Body of pancreas (tissue), 4 donors: ENCODE measurements around the gene PSMC5. TPM values are rescaled to one million over a fixed set of nuclear protein-coding genes. Genes with fewer than 3 reads are reported as not detected.

Experiments
- ATAC-seq: fragments of 150-250 bp; one replicate; pipeline ENCODE4 v1.9.1; 2016
- DNase-seq, 4 donors: peaks; one replicate each; pipeline ENCODE4 v3.0.0-alpha.2; 2019
- H3K27ac ChIP-seq, 4 donors: fragments of 200-600 bp; sonication (generic); 1 replicate in 3 of 4; 2 replicates in 1 of 4; pipeline versions ENCODE4 v1.5.1 to v1.6.1; 2016 to 2019; ENCODE audit warnings: mild to moderate bottlenecking in 1 of 4, mixed read lengths in 1 of 4, moderate library complexity in 1 of 4
- H3K27me3 ChIP-seq, 2 donors: fragments of 200-600 bp; sonication (generic); one replicate each; pipeline ENCODE4 v1.6.0; 2016; ENCODE audit warnings: mild to moderate bottlenecking in 1 of 2
- H3K36me3 ChIP-seq, 2 donors: fragments of 200-600 bp; sonication (generic); replicated peaks in 1 of 2; 2 replicates each; pipeline ENCODE4 v1.5.1; 2016; ENCODE audit warnings: low read depth in 2 of 2; ENCODE audit not compliant: insufficient read depth in 1 of 2
- H3K4me1 ChIP-seq: fragments of 200-600 bp; sonication (generic); one replicate; pipeline ENCODE4 v1.6.0; 2016
- H3K4me3 ChIP-seq, 2 donors: fragments of 200-600 bp; sonication (generic); 1 replicate in 1 of 2; 2 replicates in 1 of 2; pipeline ENCODE4 v1.5.1; 2016 to 2019
- H3K9me3 ChIP-seq, 3 donors: fragments of 200-600 bp; sonication (generic); 1 replicate in 2 of 3; 2 replicates in 1 of 3; pipeline ENCODE4 v1.5.1; 2016
- POLR2A ChIP-seq, 3 donors: fragments of 450-650 bp; IDR thresholded peaks; one replicate each; pipeline ENCODE4 v1.6.1; 2016; ENCODE audit warnings: antibody characterized with exemption in 3 of 3, mild to moderate bottlenecking in 2 of 3
- WGBS, 2 donors: methylation state at CpG; one replicate each; pipeline ENCODE4 v1.1.5; 2017; 5-methylcytosine and 5-hydroxymethylcytosine counted together
- intact Hi-C: fragments of 100-400 bp; cut with DNase I; formaldehyde crosslinking; loops from one replicate; pipeline ENCODE4 v1.15.1; 2023
- total RNA-seq, 2 donors: library from RNA; depleted of rRNA; stranded (reverse); fragments of >200 nt; gene quantifications; one replicate each; pipeline ENCODE4 v1.1.0, GENCODE V29; 2016
- TF ChIP-seq, protein P1 (sequence below), 7 experiments: fragments of 450-650 bp in 4 of 7; fragments of 200-600 bp in 3 of 7; sonication (generic) in 3 of 7; IDR thresholded peaks; one replicate each; pipeline ENCODE4 v1.5.1; 2016 to 2019; ENCODE audit warnings: antibody characterized with exemption in 7 of 7

PSMC5 gene
- total RNA-seq, 2 donors from 2014 or later, result 55.0 to 59.4 TPM

DNA sequence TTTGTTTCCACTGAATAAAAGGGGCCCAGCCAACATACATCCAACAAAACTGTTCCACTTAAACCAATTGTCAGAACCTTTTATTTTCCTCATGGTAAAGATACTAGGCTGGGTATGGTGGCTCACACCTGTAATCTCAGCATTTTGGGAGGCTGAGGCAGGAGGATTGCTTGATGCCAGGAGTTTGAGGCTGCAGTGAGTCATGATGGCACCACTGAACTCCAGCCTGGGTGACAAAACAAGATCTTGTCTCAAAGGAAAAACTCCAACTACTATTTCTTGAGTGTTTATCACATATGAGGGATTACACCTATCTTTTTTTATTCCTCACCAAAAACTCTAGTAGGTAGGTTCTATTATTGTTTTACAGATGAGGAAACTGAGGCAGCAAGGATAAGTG is 4.7 kb upstream of the PSMC5 start:
- Histone ChIP-seq H3K9me3 (no peaks in the 10 kb centered on the region), H3K4me3 (no peak overlapping the region), H3K27me3 (no peaks in the 10 kb centered on the region), H3K27ac (no peak overlapping the region), H3K4me1 (peaks cover 31% of the 10 kb centered on the region), H3K36me3 (peaks cover 9 to 38% of the 10 kb centered on the region in 2 donors)
- no peak for DNase-seq
- ATAC-seq, result no peak
- intact Hi-C loops, result no loop called here
- TF ChIP-seq, protein P1, sequence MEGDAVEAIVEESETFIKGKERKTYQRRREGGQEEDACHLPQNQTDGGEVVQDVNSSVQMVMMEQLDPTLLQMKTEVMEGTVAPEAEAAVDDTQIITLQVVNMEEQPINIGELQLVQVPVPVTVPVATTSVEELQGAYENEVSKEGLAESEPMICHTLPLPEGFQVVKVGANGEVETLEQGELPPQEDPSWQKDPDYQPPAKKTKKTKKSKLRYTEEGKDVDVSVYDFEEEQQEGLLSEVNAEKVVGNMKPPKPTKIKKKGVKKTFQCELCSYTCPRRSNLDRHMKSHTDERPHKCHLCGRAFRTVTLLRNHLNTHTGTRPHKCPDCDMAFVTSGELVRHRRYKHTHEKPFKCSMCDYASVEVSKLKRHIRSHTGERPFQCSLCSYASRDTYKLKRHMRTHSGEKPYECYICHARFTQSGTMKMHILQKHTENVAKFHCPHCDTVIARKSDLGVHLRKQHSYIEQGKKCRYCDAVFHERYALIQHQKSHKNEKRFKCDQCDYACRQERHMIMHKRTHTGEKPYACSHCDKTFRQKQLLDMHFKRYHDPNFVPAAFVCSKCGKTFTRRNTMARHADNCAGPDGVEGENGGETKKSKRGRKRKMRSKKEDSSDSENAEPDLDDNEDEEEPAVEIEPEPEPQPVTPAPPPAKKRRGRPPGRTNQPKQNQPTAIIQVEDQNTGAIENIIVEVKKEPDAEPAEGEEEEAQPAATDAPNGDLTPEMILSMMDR (IDR thresholded peaks at IDR 0.05), result no peak
- TF ChIP-seq POLR2A (IDR thresholded peaks at IDR 0.05), result no peak

GRCh38 chr17:63823659-63824331 is 3.4 kb upstream of the PSMC5 start:
- DNase-seq, result no peak
- ATAC-seq, result no peak
- TF ChIP-seq POLR2A (IDR thresholded peaks at IDR 0.05), result no peak
- TF ChIP-seq, protein P1 (IDR thresholded peaks at IDR 0.05), result no peak
- intact Hi-C loops, result no loop called here
- H3K27ac ChIP-seq, result no peak overlapping the region
- no peak overlapping the region for H3K4me3 ChIP-seq
- no peaks in the 10 kb centered on the region for H3K27me3 ChIP-seq
- H3K36me3 ChIP-seq, result peaks cover 9 to 26% of the 10 kb centered on the region in 2 donors
- 89 to 95% methylated on average over 13 of the region's 13 CpGs for WGBS, 2 donors
- H3K4me1 ChIP-seq, result peaks cover 36% of the 10 kb centered on the region
- H3K9me3 ChIP-seq, result no peaks in the 10 kb centered on the region

DNA sequence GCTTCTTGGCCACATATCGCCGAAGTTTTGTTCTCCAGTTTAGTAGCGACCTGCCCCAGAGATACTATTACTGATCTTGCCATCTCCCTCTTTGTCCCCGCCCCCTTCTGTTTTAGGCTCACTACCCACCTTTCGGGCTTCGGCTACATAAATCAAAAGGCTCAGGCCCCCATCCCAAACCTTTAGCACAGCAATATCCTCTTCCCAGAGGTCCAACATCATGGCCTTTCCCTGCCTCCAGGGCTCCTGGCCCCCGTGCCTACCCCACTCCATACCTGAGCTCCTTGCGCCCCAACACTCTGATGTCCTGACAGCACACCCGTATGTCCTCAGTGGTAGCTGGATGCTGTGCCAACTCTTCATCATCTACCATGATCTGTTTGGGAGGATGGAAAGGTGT is 2.9 kb upstream of the PSMC5 start:
- TF ChIP-seq, protein P1 (IDR thresholded peaks at IDR 0.05), result no peak
- no peak for TF ChIP-seq POLR2A (IDR thresholded peaks at IDR 0.05)
- peaks cover 40% of the 10 kb centered on the region for H3K4me1 ChIP-seq
- no peak overlapping the region for H3K4me3 ChIP-seq
- 95 to 96% methylated on average over 9 of the region's 9 CpGs for WGBS, 2 donors
- DNase-seq, result no peak
- no peak overlapping the region for H3K27ac ChIP-seq
- ATAC-seq, result no peak
- peaks cover 9 to 24% of the 10 kb centered on the region in 2 donors for H3K36me3 ChIP-seq
- intact Hi-C loops, result no loop called here
- no peaks in the 10 kb centered on the region for H3K27me3 ChIP-seq
- H3K9me3 ChIP-seq, result no peaks in the 10 kb centered on the region

DNA sequence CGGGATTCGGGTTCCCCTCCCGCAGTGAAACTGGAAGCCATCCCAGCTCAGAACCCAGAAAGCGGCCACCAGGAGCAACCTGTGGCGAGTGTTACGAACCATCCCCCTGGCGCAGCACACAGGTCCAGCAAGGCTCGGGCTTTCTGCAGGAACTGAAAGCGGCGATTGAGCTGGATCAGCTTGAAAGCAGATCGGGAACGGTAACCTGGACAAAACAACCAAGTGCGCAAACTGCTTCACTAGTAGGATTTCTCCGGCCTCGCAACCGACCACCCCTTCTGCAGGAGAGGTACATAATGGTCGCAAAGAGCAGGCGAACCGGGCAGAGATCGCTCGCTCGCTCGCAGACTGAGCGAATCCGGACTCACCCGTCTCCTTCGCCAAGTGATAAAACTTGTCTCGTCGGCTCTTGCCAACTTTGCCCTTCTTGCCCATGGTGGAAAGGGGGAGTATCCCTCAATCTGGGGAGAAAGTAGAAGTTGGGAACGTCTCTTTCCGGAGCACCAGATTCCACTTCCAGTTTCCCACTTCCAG is 696 bp upstream of the PSMC5 start:
- no peaks in the 10 kb centered on the region for H3K9me3 ChIP-seq
- H3K4me3 ChIP-seq, result peak overlapping the region; percentile 43 to 89
- no peaks in the 10 kb centered on the region for H3K27me3 ChIP-seq
- WGBS, 2 donors, result 0 to 1% methylated on average over 20 to 31 of the region's 31 CpGs
- DNase-seq (no peak), ATAC-seq (peak; percentile 3)
- intact Hi-C loops, result no loop called here
- H3K27ac ChIP-seq, result peak overlapping the region; percentile 80 to 95 (median 90)
- peaks cover 33% of the 10 kb centered on the region for H3K4me1 ChIP-seq
- H3K36me3 ChIP-seq, result peaks cover 9 to 27% of the 10 kb centered on the region in 2 donors
- TF ChIP-seq POLR2A (IDR thresholded peaks at IDR 0.05), result no peak
- TF ChIP-seq, protein P1 (IDR thresholded peaks at IDR 0.05), result no peak

GRCh38 chr17:63827801-63828221 is 580 bp downstream of the PSMC5 start:
- WGBS, 2 donors, result 1% methylated on average over 19 of the region's 19 CpGs
- Histone ChIP-seq H3K27ac (peak overlapping the region; percentile 80 to 95 (median 90)), H3K4me3 (peak overlapping the region; percentile 43 to 89), H3K9me3 (no peaks in the 10 kb centered on the region), H3K27me3 (no peaks in the 10 kb centered on the region), H3K36me3 (peaks cover 0 to 37% of the 10 kb centered on the region in 2 donors), H3K4me1 (peaks cover 33% of the 10 kb centered on the region)
- TF ChIP-seq, protein P1 (IDR thresholded peaks at IDR 0.05), result no peak
- no peak for TF ChIP-seq POLR2A (IDR thresholded peaks at IDR 0.05)
- no peak for DNase-seq
- ATAC-seq, result no peak
- intact Hi-C loops, result no loop called here
